ENCODE measurements around the gene SH3BGR. TPM values are rescaled to one million over a fixed set of nuclear protein-coding genes. Genes with fewer than 3 reads are reported as not detected.

SH3BGR gene
- total and polyA plus RNA-seq, 2 of the 8 experiments (the other 6 are each of a cell fraction or from before 2014, with no cell fraction given), result 2.1 to 5.9 TPM

- TF ChIP-seq TAF1 (IDR thresholded peaks at IDR 0.05; ENCODE audit: low read depth, low read length), result no peak
- no peak for TF ChIP-seq GABPA (IDR thresholded peaks at IDR 0.05; ENCODE audit: borderline replicate concordance, insufficient read depth, low read length)
- no peak for TF ChIP-seq ZNF274 (IDR thresholded peaks at IDR 0.05; ENCODE audit: borderline replicate concordance, extremely low read depth, low read length)
- TF ChIP-seq NRF1 (IDR thresholded peaks at IDR 0.05; ENCODE audit: low read depth, low read length), result no peak
- no peak for TF ChIP-seq CHD2 (IDR thresholded peaks at IDR 0.05; ENCODE audit: low read length)
- peak; percentile 82 for TF ChIP-seq KDM1A (IDR thresholded peaks at IDR 0.05; ENCODE audit: borderline replicate concordance, low read length)
- no peak for TF ChIP-seq SP2 (IDR thresholded peaks at IDR 0.05; ENCODE audit: low read length)
- TF ChIP-seq RAD21 (IDR thresholded peaks at IDR 0.05 in 1 of 2, conservative IDR thresholded peaks at IDR 0.05 in 1 of 2; ENCODE audit: low read depth in 2 of 2, low read length in 2 of 2), result peak; percentile 100
- no peak for TF ChIP-seq CBX5 (IDR thresholded peaks at IDR 0.05; ENCODE audit: low read depth, low read length)
- no peak for TF ChIP-seq BRCA1 (IDR thresholded peaks at IDR 0.05; ENCODE audit: low read depth, low read length)
- no peak for TF ChIP-seq KDM5A (IDR thresholded peaks at IDR 0.05; ENCODE audit: low read length)
- TF ChIP-seq EP300 (IDR thresholded peaks at IDR 0.05; ENCODE audit: borderline replicate concordance in 1 of 2, low read depth in 2 of 2, low read length in 2 of 2), result no peak
- no peak for TF ChIP-seq RXRA (IDR thresholded peaks at IDR 0.05; ENCODE audit: insufficient read depth, low read depth, low read length)
- 0 out of 4 replicates have a peak, but pooled peaks of 1 of the 2 experiments have one; percentile 38 for TF ChIP-seq SIN3A (conservative IDR thresholded peaks at IDR 0.05 in 1 of 2, IDR thresholded peaks at IDR 0.05 in 1 of 2; ENCODE audit: low read depth in 1 of 2, low read length in 2 of 2)
- TF ChIP-seq CREB1 (IDR thresholded peaks at IDR 0.05), result no peak
- TF ChIP-seq MAX (IDR thresholded peaks at IDR 0.05), result peak; percentile 25; the same call in 1 of the 2 replicates
- TF ChIP-seq USF2 (IDR thresholded peaks at IDR 0.05; ENCODE audit: low read length), result no peak
- no peak for TF ChIP-seq SIX5 (IDR thresholded peaks at IDR 0.05; ENCODE audit: low read depth, low read length)
- TF ChIP-seq CHD1 (IDR thresholded peaks at IDR 0.05; ENCODE audit: low read depth, low read length), result no peak
- TF ChIP-seq SP1 (IDR thresholded peaks at IDR 0.05; ENCODE audit: low read depth, low read length), result no peak
- TF ChIP-seq PHF8 (conservative IDR thresholded peaks at IDR 0.05; ENCODE audit: low read depth, low read length), result no peak
- no peak for TF ChIP-seq KDM4A (IDR thresholded peaks at IDR 0.05; ENCODE audit: low read depth, low read length, severe bottlenecking)
Observed at GRCh38 chr21:39518055-39518846, 66.5 kb downstream of the SH3BGR start (continued).
